T-helper 17 cell (primary cell): Measurements from ENCODE around the gene RFX4. TPM values are rescaled to one million over a fixed set of nuclear protein-coding genes. Genes with fewer than 3 reads are reported as not detected.

Experiments
- ATAC-seq: fragments of 150-1000 bp; cut with Tn5 transposase; 2 replicates; pipeline ENCODE4 v1.10.0; 2021; ENCODE audit warnings: mild to moderate bottlenecking, moderate library complexity
- DNase-seq, 3 donors: peaks; one replicate each; pipeline versions ENCODE4 v3.0.0 to v3.0.0-alpha.2; 2020 to 2021
- H3K9me3 ChIP-seq: one replicate; pipeline ENCODE4 v1.7.0; 2013; ENCODE audit warnings: low read length, mild to moderate bottlenecking; ENCODE audit not compliant: control insufficient read depth, poor library complexity, severe bottlenecking
- H3K27ac Mint-ChIP-seq: one replicate; pipeline ENCODE4 v1.8.0; 2022; ENCODE audit warnings: mild to moderate bottlenecking, moderate library complexity, mixed read lengths
- H3K27me3 Mint-ChIP-seq: one replicate; pipeline ENCODE4 v1.8.0; 2022; ENCODE audit warnings: mixed read lengths
- H3K36me3 Mint-ChIP-seq: one replicate; pipeline ENCODE4 v1.8.0; 2022; ENCODE audit warnings: low read depth, mixed read lengths
- H3K4me1 Mint-ChIP-seq: one replicate; pipeline ENCODE4 v1.8.0; 2022; ENCODE audit warnings: mild to moderate bottlenecking, mixed read lengths
- H3K4me3 Mint-ChIP-seq: one replicate; pipeline ENCODE4 v1.8.0; 2022; ENCODE audit warnings: mild to moderate bottlenecking, moderate library complexity, mixed read lengths
- total RNA-seq, 4 donors: library from RNA in 2 of 4; stranded (reverse) in 2 of 4; gene quantifications; one replicate each; pipeline ENCODE4 v1.2.3 and lab custom pipeline; 2022 to 2026

RFX4 gene
- total RNA-seq, 2 donors from 2014 or later: not detected

GRCh38 chr12:106644335-106645073 is 61.7 kb downstream of the RFX4 start:
- Mint-ChIP-seq H3K4me3 (no peak overlapping the region), H3K36me3 (peaks cover 2% of the 10 kb centered on the region), H3K4me1 (peaks cover 4% of the 10 kb centered on the region), H3K27ac (no peak overlapping the region), H3K27me3 (peaks cover 32% of the 10 kb centered on the region)
- DNase-seq (no peak), ATAC-seq (no peak)
- no peaks in the 10 kb centered on the region for H3K9me3 ChIP-seq

- DNase-seq: no peak
- ATAC-seq: no peak
- H3K4me3 Mint-ChIP-seq: no peak overlapping the region
- peaks cover 2% of the 10 kb centered on the region for H3K4me1 Mint-ChIP-seq
- H3K9me3 ChIP-seq: no peaks in the 10 kb centered on the region
- H3K27me3 Mint-ChIP-seq: peaks cover 28% of the 10 kb centered on the region
- no peak overlapping the region for H3K27ac Mint-ChIP-seq
- peaks cover 2% of the 10 kb centered on the region for H3K36me3 Mint-ChIP-seq
These were observed 62.2 kb downstream of the RFX4 start for GRCh38 chr12:106645074-106645421.

- peaks cover 27% of the 10 kb centered on the region for H3K27me3 Mint-ChIP-seq
- H3K36me3 Mint-ChIP-seq: peaks cover 2% of the 10 kb centered on the region
- ATAC-seq (no peak), DNase-seq (no peak)
- H3K4me3 Mint-ChIP-seq: no peak overlapping the region
- no peaks in the 10 kb centered on the region for H3K9me3 ChIP-seq
- H3K4me1 Mint-ChIP-seq: no peaks in the 10 kb centered on the region
- H3K27ac Mint-ChIP-seq: no peak overlapping the region
These were observed 62.9 kb downstream of the RFX4 start for GRCh38 chr12:106645465-106646330.

GRCh38 chr12:106646472-106646871 is 63.7 kb downstream of the RFX4 start:
- no peaks in the 10 kb centered on the region for H3K4me1 Mint-ChIP-seq
- peaks cover 2% of the 10 kb centered on the region for H3K36me3 Mint-ChIP-seq
- no peaks in the 10 kb centered on the region for H3K9me3 ChIP-seq
- H3K27me3 Mint-ChIP-seq: peaks cover 32% of the 10 kb centered on the region
- DNase-seq: no peak
- H3K4me3 Mint-ChIP-seq: no peak overlapping the region
- H3K27ac Mint-ChIP-seq: no peak overlapping the region
- ATAC-seq: no peak

- H3K36me3 Mint-ChIP-seq: peaks cover 2% of the 10 kb centered on the region
- no peak overlapping the region for H3K4me3 Mint-ChIP-seq
- H3K4me1 Mint-ChIP-seq: no peaks in the 10 kb centered on the region
- H3K27ac Mint-ChIP-seq: no peak overlapping the region
- peaks cover 25% of the 10 kb centered on the region for H3K27me3 Mint-ChIP-seq
- H3K9me3 ChIP-seq: no peaks in the 10 kb centered on the region
- ATAC-seq (no peak), DNase-seq (no peak)
These were observed 65.2 kb downstream of the RFX4 start for GRCh38 chr12:106647793-106648514.

GRCh38 chr12:106648736-106649135 is 65.9 kb downstream of the RFX4 start:
- no peak overlapping the region for H3K4me3 Mint-ChIP-seq
- no peaks in the 10 kb centered on the region for H3K9me3 ChIP-seq
- H3K4me1 Mint-ChIP-seq: no peaks in the 10 kb centered on the region
- H3K27ac Mint-ChIP-seq: no peak overlapping the region
- DNase-seq (no peak), ATAC-seq (no peak)
- peaks cover 2% of the 10 kb centered on the region for H3K36me3 Mint-ChIP-seq
- H3K27me3 Mint-ChIP-seq: peaks cover 23% of the 10 kb centered on the region

GRCh38 chr12:106651552-106651951 is 68.7 kb downstream of the RFX4 start:
- H3K4me3 Mint-ChIP-seq: no peak overlapping the region

GRCh38 chr12:106652510-106653015 is 69.8 kb downstream of the RFX4 start:
- no peak for DNase-seq
- Mint-ChIP-seq H3K4me1 (no peaks in the 10 kb centered on the region), H3K27me3 (peaks cover 36% of the 10 kb centered on the region), H3K36me3 (peaks cover 2% of the 10 kb centered on the region), H3K4me3 (no peak overlapping the region), H3K27ac (no peak overlapping the region)
- H3K9me3 ChIP-seq: no peaks in the 10 kb centered on the region
- no peak for ATAC-seq

More at GRCh38 chr12:106651552-106651951, 68.7 kb downstream of the RFX4 start:
- no peaks in the 10 kb centered on the region for H3K4me1 Mint-ChIP-seq
- peaks cover 33% of the 10 kb centered on the region for H3K27me3 Mint-ChIP-seq
- ATAC-seq (no peak), DNase-seq (no peak)
- no peaks in the 10 kb centered on the region for H3K9me3 ChIP-seq
- H3K27ac Mint-ChIP-seq: no peak overlapping the region
- H3K36me3 Mint-ChIP-seq: peaks cover 2% of the 10 kb centered on the region

- no peak for ATAC-seq
These were observed 72.8 kb downstream of the RFX4 start for GRCh38 chr12:106655577-106655976.

GRCh38 chr12:106657488-106657887 is 74.7 kb downstream of the RFX4 start:
- no peak overlapping the region for H3K4me3 Mint-ChIP-seq
- no peak for DNase-seq
- H3K9me3 ChIP-seq: peaks cover 3% of the 10 kb centered on the region
- no peak overlapping the region for H3K27ac Mint-ChIP-seq
- no peaks in the 10 kb centered on the region for H3K36me3 Mint-ChIP-seq
- no peaks in the 10 kb centered on the region for H3K4me1 Mint-ChIP-seq
- peaks cover 24% of the 10 kb centered on the region for H3K27me3 Mint-ChIP-seq
- no peak for ATAC-seq

More at GRCh38 chr12:106655577-106655976, 72.8 kb downstream of the RFX4 start:
- peaks cover 29% of the 10 kb centered on the region for H3K27me3 Mint-ChIP-seq
- no peak for DNase-seq
- H3K4me3 Mint-ChIP-seq: no peak overlapping the region
- no peaks in the 10 kb centered on the region for H3K9me3 ChIP-seq
- no peak overlapping the region for H3K27ac Mint-ChIP-seq
- H3K4me1 Mint-ChIP-seq: no peaks in the 10 kb centered on the region
- no peaks in the 10 kb centered on the region for H3K36me3 Mint-ChIP-seq

GRCh38 chr12:106663385-106663784 is 80.6 kb downstream of the RFX4 start:
- peaks cover 10% of the 10 kb centered on the region for H3K9me3 ChIP-seq
- Mint-ChIP-seq H3K4me3 (no peak overlapping the region), H3K36me3 (peaks cover 6% of the 10 kb centered on the region), H3K27ac (no peak overlapping the region), H3K4me1 (no peaks in the 10 kb centered on the region), H3K27me3 (peaks cover 12% of the 10 kb centered on the region)
- ATAC-seq (no peak), DNase-seq (no peak)

- ATAC-seq (no peak), DNase-seq (no peak)
- Mint-ChIP-seq H3K27ac (no peak overlapping the region), H3K36me3 (peaks cover 6% of the 10 kb centered on the region), H3K27me3 (peaks cover 60% of the 10 kb centered on the region), H3K4me1 (peaks cover 5% of the 10 kb centered on the region), H3K4me3 (no peak overlapping the region)
- H3K9me3 ChIP-seq: peaks cover 2% of the 10 kb centered on the region
These were observed 86.4 kb downstream of the RFX4 start for GRCh38 chr12:106669216-106669615.

GRCh38 chr12:106670131-106670530 is 87.3 kb downstream of the RFX4 start:
- peaks cover 69% of the 10 kb centered on the region for H3K27me3 Mint-ChIP-seq
- ATAC-seq (no peak), DNase-seq (no peak)
- H3K4me1 Mint-ChIP-seq: peaks cover 5% of the 10 kb centered on the region
- peaks cover 3% of the 10 kb centered on the region for H3K36me3 Mint-ChIP-seq
- no peak overlapping the region for H3K4me3 Mint-ChIP-seq
- H3K27ac Mint-ChIP-seq: no peak overlapping the region
- H3K9me3 ChIP-seq: no peaks in the 10 kb centered on the region
